OCI-M1 (cell line): Measurements from ENCODE around the gene HOXD3.
A peak's percentile ranks its signal among the peaks of the same experiment; 100 is the strongest.

ENCODE experiments used
- DNase-seq: peaks from one replicate; lab custom pipeline; 2025; lab: John Stamatoyannopoulos, UW

HOXD3 gene

DNA sequence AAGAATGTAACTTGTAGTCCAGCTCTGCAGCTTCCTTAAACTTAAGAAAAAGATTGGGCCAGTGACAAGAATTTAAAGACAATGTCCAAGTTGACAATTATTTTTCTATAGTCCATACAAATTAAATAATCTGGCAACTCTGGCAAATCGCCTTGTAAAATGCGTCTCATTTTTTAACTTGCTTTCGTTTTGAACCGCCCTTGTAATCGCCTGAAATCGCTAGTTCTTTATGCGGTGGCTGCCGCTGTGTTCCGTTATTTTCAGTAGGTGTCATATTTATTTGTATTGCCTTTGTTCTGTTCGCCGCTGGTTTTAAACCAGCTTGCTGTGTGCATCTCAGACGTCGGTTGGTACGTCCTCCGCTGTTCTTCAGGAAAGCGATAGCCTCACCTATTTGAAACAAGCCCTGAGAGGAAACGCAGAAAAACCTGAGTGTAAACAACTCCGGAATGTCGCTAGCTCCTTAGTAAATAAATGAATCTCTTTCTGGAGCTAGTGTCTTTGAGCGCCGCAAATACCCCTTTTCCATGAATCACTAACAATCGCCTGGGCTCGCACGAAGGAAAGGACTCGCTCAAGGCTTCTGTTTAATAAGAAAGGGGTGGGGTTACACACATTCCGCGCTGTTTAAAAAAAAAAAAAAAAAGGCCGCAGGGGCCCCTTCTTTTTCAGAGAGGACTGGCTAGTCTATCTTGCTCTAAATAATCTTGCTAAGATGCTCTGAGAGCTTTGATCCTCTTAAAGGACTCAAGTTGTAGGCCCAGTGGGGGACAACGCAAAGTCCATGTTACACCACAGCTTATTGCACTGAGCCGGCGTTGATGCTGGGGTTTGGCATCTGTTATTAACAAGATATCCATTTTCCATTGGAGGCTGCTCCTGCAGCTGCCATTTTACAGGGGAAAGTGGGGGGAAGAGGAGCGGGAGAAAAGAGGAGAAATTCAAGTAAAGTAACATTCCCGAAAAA, 24.6 kb upstream of the HOXD3 start:
- DNase-seq: peak; percentile 68

- DNase-seq: no peak
Observed at GRCh38 chr2:176133389-176133788, 23.7 kb upstream of the HOXD3 start.

DNA sequence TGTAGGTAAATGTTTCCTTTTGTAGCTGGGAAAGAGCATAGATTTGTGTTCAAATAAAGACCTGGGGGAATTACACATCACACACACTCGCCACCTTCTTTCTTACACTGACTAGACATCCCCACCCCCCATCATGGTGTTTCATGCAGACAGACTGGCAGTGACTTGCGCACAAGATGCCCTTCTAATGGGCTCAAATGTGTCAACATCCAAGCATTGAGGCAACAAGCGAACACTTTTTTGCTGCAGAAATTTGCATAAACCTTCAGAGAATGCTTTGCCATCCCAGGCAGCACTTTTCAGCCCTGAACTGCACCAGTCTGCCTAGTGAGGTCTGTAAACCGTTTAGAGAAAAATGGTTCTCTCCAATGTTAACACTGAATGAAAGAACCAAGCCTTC, 23.1 kb upstream of the HOXD3 start:
- DNase-seq: no peak

- peak; percentile 57 for DNase-seq
Observed at GRCh38 chr2:176135035-176135440, 22.1 kb upstream of the HOXD3 start.

GRCh38 chr2:176136374-176137251, 20.5 kb upstream of the HOXD3 start:
- peak; percentile 25 for DNase-seq

DNA sequence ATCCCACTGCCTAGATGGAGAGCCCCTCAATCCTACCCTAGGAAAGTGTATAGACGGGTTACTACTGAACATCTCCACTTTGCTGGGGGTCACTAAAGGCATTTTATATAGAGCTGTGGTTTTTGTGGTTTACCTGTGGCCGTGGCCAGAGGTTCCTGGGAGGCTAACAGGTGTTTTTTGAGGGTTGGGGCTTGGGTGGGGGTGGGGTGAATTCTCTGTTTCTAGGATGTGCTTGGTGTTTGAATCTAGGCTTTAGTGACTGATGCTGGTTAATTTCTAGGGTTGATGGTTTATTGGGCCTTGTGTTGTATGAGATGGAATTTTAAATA, 19.9 kb upstream of the HOXD3 start:
- no peak for DNase-seq

DNA sequence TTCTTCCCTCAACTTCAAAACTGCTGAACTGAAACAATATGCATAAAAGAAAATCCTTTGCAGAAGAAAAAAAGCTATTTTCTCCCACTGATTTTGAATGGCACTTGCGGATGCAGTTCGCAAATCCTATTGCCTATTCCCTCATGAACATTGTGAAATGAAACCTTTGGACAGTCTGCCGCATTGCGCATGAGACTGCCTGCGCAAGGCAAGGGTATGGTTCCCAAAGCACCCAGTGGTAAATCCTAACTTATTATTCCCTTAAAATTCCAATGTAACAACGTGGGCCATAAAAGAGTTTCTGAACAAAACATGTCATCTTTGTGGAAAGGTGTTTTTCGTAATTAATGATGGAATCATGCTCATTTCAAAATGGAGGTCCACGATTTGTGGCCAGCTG, 19.2 kb upstream of the HOXD3 start:
- no peak for DNase-seq

- DNase-seq: no peak
Observed at GRCh38 chr2:176138526-176138922, 18.6 kb upstream of the HOXD3 start.

DNA sequence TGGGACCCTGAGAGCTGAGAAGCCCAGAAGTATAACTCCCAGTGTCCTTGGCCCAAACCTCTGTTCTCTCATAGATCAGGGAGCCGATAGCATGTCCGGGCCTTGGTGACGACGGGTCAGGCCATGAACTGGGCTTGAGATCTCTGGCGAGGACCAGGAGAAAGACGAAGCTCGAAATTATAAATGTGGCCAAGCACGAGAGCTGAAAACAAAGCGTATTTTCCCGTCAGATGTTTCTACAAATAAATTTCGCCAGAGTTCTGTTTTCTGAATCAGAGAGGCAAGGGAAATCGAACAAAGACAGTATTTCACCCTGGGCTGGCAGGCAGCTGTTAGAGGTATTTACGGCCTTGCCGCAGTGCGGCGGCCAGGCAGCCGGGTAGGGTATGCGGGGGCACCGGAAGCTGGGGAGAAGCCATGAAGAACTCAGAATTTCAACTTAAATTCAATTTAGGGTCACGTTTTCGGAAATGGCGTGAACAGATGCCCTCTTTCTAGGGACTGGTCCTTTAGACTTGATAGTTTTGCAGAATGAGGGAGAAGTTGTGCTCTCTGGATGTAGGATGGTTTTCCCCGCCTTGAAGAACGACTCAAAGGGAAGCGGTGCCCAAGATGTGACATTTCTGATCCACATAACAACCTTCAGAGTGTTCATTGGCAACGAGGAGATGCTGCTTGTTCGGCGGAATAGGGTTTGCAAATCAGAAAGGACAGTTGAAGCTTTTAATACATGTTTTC, 18.0 kb upstream of the HOXD3 start:
- DNase-seq: no peak

DNA sequence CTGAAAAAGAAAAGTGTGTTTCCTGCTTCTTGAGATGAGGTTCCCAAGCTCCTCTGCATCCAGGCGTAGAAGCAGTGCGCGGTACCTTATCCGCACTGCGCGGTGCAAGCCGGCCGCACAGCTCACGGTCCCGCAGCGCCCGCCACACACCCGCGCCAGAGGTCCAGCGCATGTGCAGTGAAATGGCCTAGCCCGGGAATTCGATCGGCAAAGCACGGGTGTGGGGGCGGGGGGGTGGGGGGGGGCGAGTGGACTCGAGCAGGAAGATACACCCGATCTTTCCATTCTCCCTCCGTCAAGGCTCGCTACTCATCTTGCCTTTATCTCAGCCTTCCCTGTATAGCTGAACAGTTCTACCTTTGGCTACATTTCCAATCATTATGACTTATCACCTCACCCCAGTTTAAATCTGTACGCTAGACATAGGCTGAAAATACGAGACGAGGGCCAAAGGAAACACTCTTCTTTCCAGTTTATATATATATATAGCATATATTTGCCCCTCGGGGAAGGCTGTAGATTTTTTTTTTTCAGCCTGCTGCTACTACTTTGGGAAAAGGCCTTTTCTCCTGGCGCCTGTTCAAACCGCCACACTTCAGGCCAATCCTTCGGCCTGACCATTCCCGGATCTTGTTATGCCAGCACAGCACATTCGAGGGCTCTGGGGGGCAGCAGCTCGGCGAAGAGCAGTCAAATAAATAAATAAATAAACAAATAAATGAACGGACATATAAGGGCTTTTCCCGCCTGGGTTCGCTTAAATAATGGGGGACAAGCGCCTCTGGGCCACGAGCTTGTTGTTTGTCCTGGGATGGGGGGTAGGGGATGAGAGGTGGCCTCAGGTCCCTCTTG, 17.2 kb upstream of the HOXD3 start:
- DNase-seq: no peak

DNA sequence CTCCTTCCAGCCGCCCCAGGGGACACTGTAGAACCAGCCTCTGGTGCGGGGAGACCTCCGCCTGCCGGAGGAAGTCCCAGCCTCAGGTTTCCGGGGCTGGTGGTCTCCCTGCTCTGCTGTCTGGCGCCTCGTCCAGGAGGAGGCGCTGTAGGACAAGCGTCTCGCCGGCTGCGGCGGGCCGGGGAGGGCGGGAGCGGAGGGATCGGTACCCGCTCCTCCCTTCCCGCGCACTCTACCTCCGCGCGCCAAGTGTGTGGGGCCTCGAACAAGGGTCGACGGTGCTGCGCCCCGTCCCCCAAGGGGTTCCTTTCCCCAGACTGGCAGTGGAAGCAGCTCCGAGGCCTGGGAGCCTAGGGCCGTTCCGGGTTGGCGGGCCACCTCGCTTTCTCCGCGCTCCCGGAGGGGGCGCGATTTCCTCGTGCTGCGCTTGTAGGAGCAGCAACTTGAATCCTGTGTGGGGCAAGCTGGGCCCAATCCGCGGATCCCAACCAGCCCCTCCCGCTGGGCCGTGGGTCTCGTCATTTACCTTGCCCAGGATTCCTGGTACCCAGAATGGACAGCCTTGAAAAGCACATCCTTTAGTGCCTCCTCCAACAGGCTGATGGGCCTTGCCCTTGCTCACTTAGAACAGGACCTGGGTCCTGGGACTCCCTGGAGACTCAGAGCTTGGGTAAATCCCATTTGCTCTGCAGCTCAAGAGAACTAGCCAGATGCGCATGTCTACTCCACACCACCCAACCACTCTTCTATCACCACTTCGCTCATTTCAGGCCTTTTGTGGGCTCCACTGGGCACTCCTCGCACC, 16.4 kb upstream of the HOXD3 start:
- DNase-seq: peak; percentile 93

GRCh38 chr2:176142281-176142680, 14.8 kb upstream of the HOXD3 start:
- no peak for DNase-seq

DNA sequence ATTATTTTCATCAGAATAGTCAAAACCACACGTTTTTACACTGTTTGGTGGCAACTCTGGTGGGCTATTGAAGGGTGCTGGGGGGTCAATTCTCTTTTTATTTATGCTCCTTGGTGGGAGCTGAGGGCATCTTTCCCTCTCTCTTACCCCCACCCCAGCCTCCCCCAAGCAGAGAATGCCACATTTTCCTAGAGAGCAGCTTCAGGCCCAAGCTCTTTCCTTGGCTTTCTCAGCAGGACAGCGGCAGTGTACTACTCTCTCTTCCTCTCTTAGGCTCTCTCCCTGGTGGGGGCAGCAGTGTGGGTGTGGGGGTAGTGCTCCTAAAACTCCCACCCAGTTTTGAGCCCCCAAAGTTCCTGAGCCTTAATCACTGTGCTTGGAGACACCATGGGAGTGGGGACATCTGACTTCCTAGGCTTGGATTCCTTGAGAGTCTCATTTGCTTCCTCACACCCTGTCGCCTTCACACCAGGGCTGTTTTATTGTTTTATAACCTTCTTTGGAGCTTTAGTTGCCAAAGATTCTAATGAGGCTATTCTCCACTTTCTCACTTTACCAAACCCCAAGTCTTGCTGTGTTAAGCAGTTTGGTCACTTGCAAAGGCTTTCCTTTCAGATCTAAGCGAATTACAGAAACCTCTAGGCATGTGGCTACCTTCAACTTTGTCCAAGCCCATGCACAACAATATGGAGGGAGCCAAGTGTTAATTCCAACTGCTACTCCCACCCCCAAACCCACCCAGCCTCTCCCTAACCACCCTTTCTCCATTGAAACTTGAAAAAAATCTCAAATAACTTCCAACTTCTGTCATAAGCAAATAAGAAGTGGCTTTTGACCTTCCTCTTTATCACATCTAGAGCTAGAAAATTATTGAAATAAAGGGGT, 11.8 kb upstream of the HOXD3 start:
- DNase-seq: no peak

GRCh38 chr2:176146101-176146500, 11.0 kb upstream of the HOXD3 start:
- DNase-seq: no peak

GRCh38 chr2:176146645-176147044, 10.5 kb upstream of the HOXD3 start:
- DNase-seq: no peak

- no peak for DNase-seq
Observed at GRCh38 chr2:176147210-176147799, 9.8 kb upstream of the HOXD3 start.

GRCh38 chr2:176147800-176148496, 9.2 kb upstream of the HOXD3 start:
- DNase-seq: no peak

- DNase-seq: no peak
Observed at GRCh38 chr2:176148751-176149421, 8.2 kb upstream of the HOXD3 start.
